ENCODE data around the gene ITPR3.

Gene ITPR3

GRCh38 chr6:33579828-33580714 lies 41.1 kb upstream of the ITPR3 start, which contains the start of gene BAK1:
Gene BAK1 (minus strand): TSS chr6:33580276. CDS start chr6:33577604, 2,672 bp downstream.
- TF ChIP-seq Cebpa-rat (IDR thresholded peaks at IDR 0.05), result no peak
- Histone ChIP-seq H3K27ac (peak within 1 kb of the TSS; percentile 55 to 93 (median 89)), H3K36me3 (peaks cover 16 to 34% (median 29%) of the 10 kb centered on the region in 11 experiments), H3K4me3 (peak within 1 kb of the TSS; percentile 89 to 99 (median 92)), H4K20me1 (peaks cover 0 to 34% (median 13%) of the 10 kb centered on the region in 11 experiments; a peak in 14 of 22 replicates), H3K27me3 (no peaks in the 10 kb centered on the region), H3K9me3 (replicated peaks in 1 of 11) (no peaks in the 10 kb centered on the region), H3K9ac (peak within 1 kb of the TSS; percentile 87 to 96 (median 93)), H3K4me1 (peaks cover 43 to 56% (median 47%) of the 10 kb centered on the region in 10 experiments), H3K4me2 (peak within 1 kb of the TSS; percentile 81 to 99 (median 95))

- peaks cover 45 to 67% (median 58%) of the 10 kb centered on the region in 10 experiments for H3K4me1 ChIP-seq
- no peak for TF ChIP-seq Cebpa-rat (IDR thresholded peaks at IDR 0.05)
- no peak overlapping the region for H3K4me3 ChIP-seq
- H3K27ac ChIP-seq, result no peak overlapping the region
- H3K9me3 ChIP-seq (replicated peaks in 1 of 11), result no peaks in the 10 kb centered on the region
- H3K36me3 ChIP-seq, result peaks cover 5 to 23% (median 18%) of the 10 kb centered on the region in 11 experiments
- H4K20me1 ChIP-seq, result peaks cover 0 to 27% (median 11%) of the 10 kb centered on the region in 11 experiments; a peak in 14 of 22 replicates
- H3K27me3 ChIP-seq, result no peaks in the 10 kb centered on the region
- no peak overlapping the region for H3K9ac ChIP-seq
- H3K4me2 ChIP-seq, result no peak overlapping the region
Measured at GRCh38 chr6:33581186-33581585, 39.9 kb upstream of the ITPR3 start.

GRCh38 chr6:33583591-33584155 lies 37.4 kb upstream of the ITPR3 start:
- no peaks in the 10 kb centered on the region for H3K9me3 ChIP-seq (replicated peaks in 1 of 11)
- no peak overlapping the region for H3K4me3 ChIP-seq
- no peaks in the 10 kb centered on the region for H3K36me3 ChIP-seq
- H3K27me3 ChIP-seq, result no peaks in the 10 kb centered on the region
- TF ChIP-seq Cebpa-rat (IDR thresholded peaks at IDR 0.05), result no peak
- 0 out of 22 replicates have a peak overlapping the region, but pooled peaks of 1 of the 11 experiments have one; percentile 12 for H3K4me2 ChIP-seq
- H3K4me1 ChIP-seq, result peaks cover 23 to 63% (median 40%) of the 10 kb centered on the region in 10 experiments; a peak in 19 of 20 replicates
- H4K20me1 ChIP-seq, result peaks cover 0 to 5% (median 0%) of the 10 kb centered on the region in 11 experiments; a peak in 3 of 22 replicates
- H3K9ac ChIP-seq, result no peak overlapping the region
- H3K27ac ChIP-seq, result no peak overlapping the region

- peak overlapping the region in 2 of 10 experiments; percentile 16 to 21; a peak in 2 of 20 replicates for H3K4me3 ChIP-seq
- H4K20me1 ChIP-seq, result no peaks in the 10 kb centered on the region
- no peaks in the 10 kb centered on the region for H3K9me3 ChIP-seq (replicated peaks in 1 of 11)
- peak overlapping the region in 10 of 11 experiments; percentile 21 to 73 (median 62); a peak in 19 of 22 replicates for H3K9ac ChIP-seq
- H3K4me1 ChIP-seq, result peaks cover 23 to 66% (median 40%) of the 10 kb centered on the region in 10 experiments; a peak in 19 of 20 replicates
- no peaks in the 10 kb centered on the region for H3K27me3 ChIP-seq
- H3K36me3 ChIP-seq, result no peaks in the 10 kb centered on the region
- peak overlapping the region in 10 of 11 experiments; percentile 29 to 76 (median 68); a peak in 19 of 22 replicates for H3K27ac ChIP-seq
- no peak for TF ChIP-seq Cebpa-rat (IDR thresholded peaks at IDR 0.05)
- peak overlapping the region; percentile 56 to 78 (median 69) for H3K4me2 ChIP-seq
Measured at GRCh38 chr6:33584700-33585402, 36.3 kb upstream of the ITPR3 start.

DNA sequence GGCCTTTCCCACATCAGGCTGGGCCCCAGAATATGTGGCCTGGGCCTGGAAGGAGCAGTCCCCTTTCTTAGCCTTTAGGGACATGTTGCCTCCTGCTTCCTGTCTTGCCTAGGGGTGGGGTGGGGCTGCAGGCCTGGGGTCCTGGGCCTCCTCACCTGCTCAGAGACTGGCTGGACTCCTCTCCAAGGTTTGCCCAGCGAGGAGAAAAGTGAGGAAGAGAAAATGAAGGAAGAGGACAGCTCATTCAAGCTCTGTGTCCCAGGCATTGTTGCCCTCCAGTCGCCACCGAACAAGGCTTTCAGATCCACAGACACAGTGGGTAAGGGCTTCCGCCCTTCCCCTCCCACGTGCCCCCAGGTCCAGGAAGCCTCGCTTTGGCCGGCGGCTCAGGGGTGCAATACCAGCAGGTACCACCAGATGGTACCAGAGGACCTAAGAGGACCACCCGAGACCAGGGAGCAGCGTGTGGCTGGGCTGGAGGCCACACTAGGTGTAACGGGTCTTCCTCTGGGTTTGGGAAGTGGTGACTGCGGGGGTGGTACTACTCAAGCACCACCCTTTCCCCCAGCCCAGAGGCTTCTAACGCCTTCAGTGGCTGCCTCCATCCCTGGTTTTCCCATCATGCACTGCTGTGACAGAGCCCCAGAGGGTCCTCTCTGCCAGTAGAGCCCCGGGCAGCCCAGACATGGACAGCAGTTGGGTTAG lies 35.6 kb upstream of the ITPR3 start:
- Histone ChIP-seq H3K9me3 (replicated peaks in 1 of 11) (no peaks in the 10 kb centered on the region), H3K4me2 (peak overlapping the region; percentile 56 to 78 (median 69)), H3K4me1 (peaks cover 26 to 69% (median 43%) of the 10 kb centered on the region in 10 experiments), H4K20me1 (0 out of 22 replicates have a peak, but pooled peaks cover 0 to under 1% (median 0%) of the 10 kb centered on the region in 11 experiments), H3K27ac (peak overlapping the region in 10 of 11 experiments; percentile 29 to 76 (median 68); a peak in 19 of 22 replicates), H3K36me3 (no peaks in the 10 kb centered on the region), H3K4me3 (peak overlapping the region in 2 of 10 experiments; percentile 16 to 21; a peak in 2 of 20 replicates), H3K9ac (peak overlapping the region in 10 of 11 experiments; percentile 21 to 73 (median 62); a peak in 19 of 22 replicates), H3K27me3 (no peaks in the 10 kb centered on the region)
- TF ChIP-seq Cebpa-rat (IDR thresholded peaks at IDR 0.05), result no peak

DNA sequence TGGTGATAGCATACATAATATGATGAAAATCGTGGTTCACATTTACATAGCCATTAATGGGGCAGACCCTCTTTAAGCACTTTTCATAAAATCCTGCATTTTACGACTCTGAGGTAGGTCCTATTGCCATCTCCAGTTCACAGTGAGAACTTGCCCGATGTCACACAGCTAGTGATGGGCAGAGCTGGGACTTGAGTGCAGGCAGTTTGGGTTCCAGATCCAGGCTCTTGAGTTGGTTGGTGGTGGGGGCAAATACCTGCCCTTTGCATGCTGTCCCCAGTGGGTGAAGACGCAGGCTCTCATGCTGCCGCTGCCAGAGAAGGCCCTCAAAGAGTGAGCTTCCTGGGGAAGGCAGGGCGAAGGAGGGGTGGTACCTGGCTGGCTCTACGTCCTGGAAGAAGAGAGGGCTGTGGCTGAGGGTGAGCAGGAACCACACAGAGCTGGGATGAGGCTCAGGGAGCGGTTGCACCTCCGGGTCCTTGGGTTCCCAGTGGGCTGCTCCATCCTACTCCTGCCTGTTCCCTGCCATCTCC lies 34.9 kb upstream of the ITPR3 start:
- Histone ChIP-seq H3K9ac (peak overlapping the region in 1 of 11 experiments; percentile 9; a peak in 1 of 22 replicates), H3K4me2 (peak overlapping the region; percentile 56 to 78 (median 69))

GRCh38 chr6:33587529-33587928 lies 33.6 kb upstream of the ITPR3 start:
- peaks cover 0 to 4% (median 0%) of the 10 kb centered on the region in 11 experiments; a peak in 3 of 22 replicates for H4K20me1 ChIP-seq
- no peak for TF ChIP-seq Cebpa-rat (IDR thresholded peaks at IDR 0.05)
- H3K36me3 ChIP-seq, result no peaks in the 10 kb centered on the region
- H3K27me3 ChIP-seq, result peaks cover 0 to 4% (median 0%) of the 10 kb centered on the region in 11 experiments; a peak in 2 of 22 replicates
- H3K9ac ChIP-seq, result 0 out of 22 replicates have a peak overlapping the region, but pooled peaks of 1 of the 11 experiments have one; percentile 8
- H3K9me3 ChIP-seq (replicated peaks in 1 of 11), result no peaks in the 10 kb centered on the region
- no peak overlapping the region for H3K4me3 ChIP-seq
- H3K4me1 ChIP-seq, result peaks cover 31 to 82% (median 57%) of the 10 kb centered on the region in 10 experiments
- H3K4me2 ChIP-seq, result peak overlapping the region in 5 of 11 experiments; percentile 9 to 30 (median 25); a peak in 4 of 22 replicates
- no peak overlapping the region for H3K27ac ChIP-seq

More for the DNA sequence above, 34.9 kb upstream of the ITPR3 start:
- no peaks in the 10 kb centered on the region for H3K9me3 ChIP-seq (replicated peaks in 1 of 11)
- no peak overlapping the region for H3K4me3 ChIP-seq
- TF ChIP-seq Cebpa-rat (IDR thresholded peaks at IDR 0.05), result no peak
- no peaks in the 10 kb centered on the region for H3K27me3 ChIP-seq
- peak overlapping the region in 2 of 11 experiments; percentile 21 to 72; a peak in 1 of 22 replicates for H3K27ac ChIP-seq
- peaks cover 0 to 4% (median 0%) of the 10 kb centered on the region in 11 experiments; a peak in 3 of 22 replicates for H4K20me1 ChIP-seq
- no peaks in the 10 kb centered on the region for H3K36me3 ChIP-seq
- peaks cover 28 to 70% (median 44%) of the 10 kb centered on the region in 10 experiments for H3K4me1 ChIP-seq

All from BLaER1 treated with 17β-estradiol and CSF1 and Interleukin-3, amounts not matched to agents 10 nM and 100 nM (cell line).